Ectodermal cell (in vitro differentiated cells): ENCODE data around the gene THOP1.
A peak's percentile ranks its signal among the peaks of the same experiment; 100 is the strongest.
"Not testable (repeated sequence)": the region's sequence is repeated elsewhere in the genome, so short reads cannot be mapped to it uniquely, and the experiment has no call there.

ENCODE experiments used
- H3K27ac ChIP-seq: 2 replicates; pipeline ENCODE4 v1.7.0; 2013; ENCODE audit warnings: mild to moderate bottlenecking, low read depth, low read length; ENCODE audit not compliant: insufficient read depth, poor library complexity, severe bottlenecking
- H3K27me3 ChIP-seq: 2 replicates; pipeline ENCODE4 v1.7.0; 2013; ENCODE audit warnings: mild to moderate bottlenecking, low read length; ENCODE audit not compliant: insufficient read depth, control insufficient read depth, poor library complexity, severe bottlenecking
- H3K36me3 ChIP-seq: one replicate; pipeline ENCODE4 v1.7.0; 2013; ENCODE audit warnings: low read length; ENCODE audit not compliant: control insufficient read depth, insufficient read depth
- H3K4me1 ChIP-seq: one replicate; pipeline ENCODE4 v1.7.0; 2013; ENCODE audit warnings: low read length; ENCODE audit not compliant: control insufficient read depth, insufficient read depth
- H3K4me3 ChIP-seq: 2 replicates; pipeline ENCODE4 v1.7.0; 2013; ENCODE audit warnings: low read depth, low read length, control low read depth; ENCODE audit not compliant: insufficient read depth
- H3K9me3 ChIP-seq: 2 replicates; pipeline ENCODE4 v1.7.0; 2013; ENCODE audit warnings: mild to moderate bottlenecking, low read length, moderate library complexity; ENCODE audit not compliant: control insufficient read depth
- WGBS, 2 experiments: methylation state at CpG; one replicate each; pipeline ENCODE4 v1.1.7; 2013; ENCODE audit warnings: missing lambda C conversion rate in 2 of 2; 5-methylcytosine and 5-hydroxymethylcytosine counted together

THOP1 gene

GRCh38 chr19:2817237-2817829 lies 32.0 kb downstream of the THOP1 start:
- H3K36me3 ChIP-seq, result peaks cover 11% of the 10 kb centered on the region
- not testable (repeated sequence) for H3K9me3 ChIP-seq, H3K4me1 ChIP-seq, H3K4me3 ChIP-seq, H3K27ac ChIP-seq, H3K27me3 ChIP-seq
- 89 to 90% methylated on average over 22 of the region's 22 CpGs for WGBS, 2 experiments

GRCh38 chr19:2819540-2820111 lies 34.3 kb downstream of the THOP1 start, which contains the start of gene ZNF554:
ZNF554 (plus strand) TSS chr19:2819868; CDS start chr19:2820072, 204 bp downstream.
- Histone ChIP-seq H3K4me1 (no peaks in the 10 kb centered on the region), H3K27ac (no peak within 1 kb of the TSS), H3K4me3 (peak within 1 kb of the TSS; percentile 82), H3K9me3 (no peaks in the 10 kb centered on the region), H3K27me3 (no peaks in the 10 kb centered on the region), H3K36me3 (no peaks in the 10 kb centered on the region)
- 1% methylated on average over 63 of the region's 64 CpGs for WGBS, 2 experiments

- no peaks in the 10 kb centered on the region for H3K36me3 ChIP-seq
- peak overlapping the region; percentile 82 for H3K4me3 ChIP-seq
- no peaks in the 10 kb centered on the region for H3K9me3 ChIP-seq
- no peaks in the 10 kb centered on the region for H3K27me3 ChIP-seq
- no peak overlapping the region for H3K27ac ChIP-seq
- WGBS, 2 experiments, result 6 to 7% methylated on average over 36 of the region's 36 CpGs
- H3K4me1 ChIP-seq, result no peaks in the 10 kb centered on the region
Observed at GRCh38 chr19:2820112-2820702, 34.9 kb downstream of the THOP1 start.

GRCh38 chr19:2822846-2823245 lies 37.5 kb downstream of the THOP1 start:
- no peak overlapping the region for H3K4me3 ChIP-seq
- 94 to 97% methylated on average over 5 of the region's 5 CpGs for WGBS, 2 experiments
- H3K4me1 ChIP-seq, result no peaks in the 10 kb centered on the region
- H3K36me3 ChIP-seq, result peaks cover 8% of the 10 kb centered on the region
- H3K9me3 ChIP-seq, result no peaks in the 10 kb centered on the region
- no peak overlapping the region for H3K27ac ChIP-seq
- H3K27me3 ChIP-seq, result no peaks in the 10 kb centered on the region

- no peaks in the 10 kb centered on the region for H3K9me3 ChIP-seq
- WGBS, 2 experiments, result 72 to 74% methylated on average over 9 of the region's 9 CpGs
- no peak overlapping the region for H3K27ac ChIP-seq
Observed at GRCh38 chr19:2823646-2824045, 38.3 kb downstream of the THOP1 start.

GRCh38 chr19:2824129-2824528 lies 38.8 kb downstream of the THOP1 start:
- Histone ChIP-seq H3K9me3 (no peaks in the 10 kb centered on the region), H3K36me3 (peaks cover 14% of the 10 kb centered on the region), H3K27me3 (no peaks in the 10 kb centered on the region), H3K27ac (no peak overlapping the region), H3K4me1 (no peaks in the 10 kb centered on the region), H3K4me3 (no peak overlapping the region)
- 82% methylated on average over 8 of the region's 8 CpGs for WGBS, 2 experiments

More at GRCh38 chr19:2823646-2824045, 38.3 kb downstream of the THOP1 start:
- Histone ChIP-seq H3K36me3 (peaks cover 14% of the 10 kb centered on the region), H3K27me3 (no peaks in the 10 kb centered on the region), H3K4me3 (no peak overlapping the region), H3K4me1 (no peaks in the 10 kb centered on the region)

- Histone ChIP-seq H3K4me3 (no peak overlapping the region), H3K27ac (no peak overlapping the region), H3K4me1 (no peaks in the 10 kb centered on the region), H3K27me3 (no peaks in the 10 kb centered on the region), H3K9me3 (no peaks in the 10 kb centered on the region), H3K36me3 (peaks cover 14% of the 10 kb centered on the region)
- WGBS, 2 experiments, result 90 to 92% methylated on average over 2 of the region's 2 CpGs
Observed at GRCh38 chr19:2827022-2827421, 41.7 kb downstream of the THOP1 start.

GRCh38 chr19:2827840-2828489 lies 42.7 kb downstream of the THOP1 start:
- Histone ChIP-seq H3K9me3 (no peaks in the 10 kb centered on the region), H3K27ac (no peak overlapping the region), H3K27me3 (no peaks in the 10 kb centered on the region), H3K4me3 (no peak overlapping the region), H3K4me1 (no peaks in the 10 kb centered on the region), H3K36me3 (peaks cover 20% of the 10 kb centered on the region)
- WGBS, 2 experiments, result 95 to 96% methylated on average over 13 of the region's 13 CpGs

- Histone ChIP-seq H3K36me3 (peaks cover 30% of the 10 kb centered on the region), H3K4me3 (no peak overlapping the region), H3K9me3 (peaks cover 16% of the 10 kb centered on the region), H3K27ac (no peak overlapping the region), H3K27me3 (no peaks in the 10 kb centered on the region), H3K4me1 (no peaks in the 10 kb centered on the region)
- 95 to 96% methylated on average over 19 of the region's 19 CpGs for WGBS, 2 experiments
Observed at GRCh38 chr19:2834294-2834871, 49.1 kb downstream of the THOP1 start.

- WGBS, 2 experiments, result 78 to 81% methylated on average over 4 of the region's 4 CpGs
- Histone ChIP-seq H3K4me1 (peaks cover 4% of the 10 kb centered on the region), H3K27ac (no peak overlapping the region), H3K27me3 (peaks cover 6% of the 10 kb centered on the region), H3K4me3 (no peak overlapping the region), H3K36me3 (peaks cover 29% of the 10 kb centered on the region), H3K9me3 (peaks cover 16% of the 10 kb centered on the region)
Observed at GRCh38 chr19:2837430-2837829, 52.1 kb downstream of the THOP1 start.
